Naive thymus-derived CD4-positive, alpha-beta T cell (primary cell): ENCODE measurements around the gene EMC10. TPM values are rescaled to one million over a fixed set of nuclear protein-coding genes. Genes with fewer than 3 reads are reported as not detected.
A peak's percentile ranks its signal among the peaks of the same experiment; 100 is the strongest.

Source experiments
- ATAC-seq: fragments of 150-1000 bp; cut with Tn5 transposase; 2 replicates; pipeline ENCODE4 v1.10.0; 2021; ENCODE audit warnings: mild to moderate bottlenecking, moderate library complexity
- CTCF ChIA-PET: fragments of 350-600 bp; sonication (Branson Sonifier 250); formaldehyde crosslinking; loops from one replicate; lab custom pipeline; 2021; ENCODE audit warnings: antibody characterized with exemption; lab: Charles Lee
- POLR2A ChIA-PET: fragments of 350-600 bp; sonication (Branson Sonifier 250); formaldehyde crosslinking; loops from one replicate; lab custom pipeline; 2021; ENCODE audit warnings: antibody characterized with exemption, inconsistent platforms; lab: Charles Lee
- DNase-seq, 9 donors: peaks; one replicate each; pipeline versions ENCODE4 v3.0.0 to v3.0.0-alpha.2; 2020 to 2022; ENCODE audit warnings: mixed read lengths in 1 of 9
- H3K27ac ChIP-seq: one replicate; pipeline ENCODE4 v1.7.0; 2013; ENCODE audit warnings: mild to moderate bottlenecking, low read depth, low read length, moderate library complexity
- H3K27me3 ChIP-seq, 2 donors: one replicate each; pipeline ENCODE4 v1.7.0; 2013; ENCODE audit warnings: low read length in 2 of 2, mild to moderate bottlenecking in 2 of 2, moderate library complexity in 2 of 2; ENCODE audit not compliant: control insufficient read depth in 2 of 2, insufficient read depth in 2 of 2
- H3K36me3 ChIP-seq, 3 experiments: 1 replicate in 2 of 3; 2 replicates in 1 of 3; pipeline ENCODE4 v1.7.0; 2013; ENCODE audit warnings: low read length in 3 of 3, mild to moderate bottlenecking in 3 of 3, moderate library complexity in 1 of 3; ENCODE audit not compliant: insufficient read depth in 3 of 3, control insufficient read depth in 2 of 3
- H3K4me1 ChIP-seq, 2 donors: one replicate each; pipeline ENCODE4 v1.7.0; 2013; ENCODE audit warnings: low read length in 2 of 2, mild to moderate bottlenecking in 2 of 2, moderate library complexity in 1 of 2; ENCODE audit not compliant: control insufficient read depth in 2 of 2, insufficient read depth in 2 of 2
- H3K4me3 ChIP-seq: 2 replicates; pipeline ENCODE4 v1.7.0; 2013; ENCODE audit warnings: mild to moderate bottlenecking, low read length
- H3K9me3 ChIP-seq, 3 experiments: 1 replicate in 2 of 3; 2 replicates in 1 of 3; pipeline ENCODE4 v1.7.0; 2013; ENCODE audit warnings: low read length in 3 of 3; ENCODE audit not compliant: control insufficient read depth in 2 of 3
- H3K27ac Mint-ChIP-seq, 9 donors: one replicate each; pipeline ENCODE4 v1.8.0; 2020 to 2022; ENCODE audit warnings: mixed read lengths in 9 of 9, mild to moderate bottlenecking in 8 of 9, moderate library complexity in 5 of 9, inconsistent platforms in 2 of 9
- H3K27me3 Mint-ChIP-seq, 5 donors: one replicate each; pipeline ENCODE4 v1.8.0; 2021 to 2022; ENCODE audit warnings: mixed read lengths in 5 of 5, mild to moderate bottlenecking in 1 of 5
- H3K36me3 Mint-ChIP-seq, 5 donors: one replicate each; pipeline ENCODE4 v1.8.0; 2020 to 2022; ENCODE audit warnings: mixed read lengths in 5 of 5, mild to moderate bottlenecking in 3 of 5, inconsistent platforms in 1 of 5
- H3K4me1 Mint-ChIP-seq, 7 donors: one replicate each; pipeline ENCODE4 v1.8.0; 2020 to 2022; ENCODE audit warnings: mixed read lengths in 7 of 7, mild to moderate bottlenecking in 3 of 7, inconsistent platforms in 1 of 7
- H3K4me3 Mint-ChIP-seq, 10 donors: one replicate each; pipeline ENCODE4 v1.8.0; 2020 to 2022; ENCODE audit warnings: mild to moderate bottlenecking in 10 of 10, mixed read lengths in 10 of 10, moderate library complexity in 6 of 10, inconsistent platforms in 2 of 10
- H3K9me3 Mint-ChIP-seq, 11 donors: one replicate each; pipeline ENCODE4 v1.8.0; 2020 to 2022; ENCODE audit warnings: mixed read lengths in 11 of 11, mild to moderate bottlenecking in 4 of 11, inconsistent platforms in 1 of 11, moderate library complexity in 1 of 11
- intact Hi-C, 2 donors: fragments of 100-400 bp; cut with micrococcal nuclease; formaldehyde crosslinking; loops; one replicate each; pipeline ENCODE4 v1.15.1; 2023
- polyA plus RNA-seq, 2 donors: library from polyadenylated mRNA; unstranded; fragments of 300-500 nt; fragmentation: Illumina TruSeq; gene quantifications; one replicate each; pipeline ENCODE4 v1.2.3, GENCODE V29; 2021
- total RNA-seq, 6 experiments: library from RNA in 5 of 6; stranded (reverse) in 5 of 6; gene quantifications; 1 replicate in 5 of 6; 2 replicates in 1 of 6; pipeline ENCODE4 v1.2.3 and lab custom pipeline; 2021 to 2026

The EMC10 gene
- total and polyA plus RNA-seq, 7 experiments from 2014 or later, result 8.7 to 95.2 (median 82.9) TPM

DNA sequence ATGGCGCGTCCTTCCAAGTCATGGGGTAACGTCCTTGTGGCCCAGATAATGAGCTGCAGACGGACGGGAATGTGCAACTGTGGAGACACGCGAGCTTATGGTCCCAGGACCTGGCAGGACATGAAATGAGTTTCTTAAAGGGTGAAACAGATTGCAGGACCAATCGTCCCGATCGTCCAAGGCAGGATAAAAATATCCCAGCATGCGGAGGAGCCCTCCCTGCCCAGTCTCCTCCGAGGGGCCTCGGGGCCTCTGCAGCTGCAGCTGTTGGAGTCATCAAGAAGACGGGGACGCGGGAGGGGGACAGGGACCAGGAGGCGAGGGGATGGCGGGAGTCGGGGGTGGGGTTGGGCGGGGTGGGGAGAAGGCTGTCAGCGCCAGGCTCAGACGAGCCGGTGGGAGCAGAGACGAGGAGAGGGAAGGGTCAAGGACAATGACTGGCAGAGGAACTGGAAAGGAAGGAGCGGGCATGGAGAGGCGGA, 14.7 kb downstream of the EMC10 start:
- H3K27me3 Mint-ChIP-seq, result peaks cover 0 to 8% (median 0%) of the 10 kb centered on the region in 5 donors
- Histone ChIP-seq H3K27ac (no peak overlapping the region), H3K27me3 (no peaks in the 10 kb centered on the region), H3K4me1 (peaks cover 0 to 13% of the 10 kb centered on the region in 2 donors), H3K4me3 (no peak overlapping the region), H3K9me3 (no peaks in the 10 kb centered on the region), H3K36me3 (no peaks in the 10 kb centered on the region)
- H3K4me1 Mint-ChIP-seq, result peaks cover 12 to 41% (median 33%) of the 10 kb centered on the region in 7 donors
- CTCF ChIA-PET, result no interaction called here
- ATAC-seq (no peak), DNase-seq (no peak)
- peak overlapping the region in 4 of 9 donors; percentile 20 to 84 (median 37) for H3K27ac Mint-ChIP-seq
- H3K4me3 Mint-ChIP-seq, result peak overlapping the region in 4 of 10 donors; percentile 23 to 87 (median 50)
- intact Hi-C loops, result no loop called here
- H3K36me3 Mint-ChIP-seq, result peaks cover 0 to 16% (median 8%) of the 10 kb centered on the region in 5 donors
- H3K9me3 Mint-ChIP-seq, result peaks cover 0 to 1% (median 0%) of the 10 kb centered on the region in 11 donors
- POLR2A ChIA-PET, result no interaction called here

DNA sequence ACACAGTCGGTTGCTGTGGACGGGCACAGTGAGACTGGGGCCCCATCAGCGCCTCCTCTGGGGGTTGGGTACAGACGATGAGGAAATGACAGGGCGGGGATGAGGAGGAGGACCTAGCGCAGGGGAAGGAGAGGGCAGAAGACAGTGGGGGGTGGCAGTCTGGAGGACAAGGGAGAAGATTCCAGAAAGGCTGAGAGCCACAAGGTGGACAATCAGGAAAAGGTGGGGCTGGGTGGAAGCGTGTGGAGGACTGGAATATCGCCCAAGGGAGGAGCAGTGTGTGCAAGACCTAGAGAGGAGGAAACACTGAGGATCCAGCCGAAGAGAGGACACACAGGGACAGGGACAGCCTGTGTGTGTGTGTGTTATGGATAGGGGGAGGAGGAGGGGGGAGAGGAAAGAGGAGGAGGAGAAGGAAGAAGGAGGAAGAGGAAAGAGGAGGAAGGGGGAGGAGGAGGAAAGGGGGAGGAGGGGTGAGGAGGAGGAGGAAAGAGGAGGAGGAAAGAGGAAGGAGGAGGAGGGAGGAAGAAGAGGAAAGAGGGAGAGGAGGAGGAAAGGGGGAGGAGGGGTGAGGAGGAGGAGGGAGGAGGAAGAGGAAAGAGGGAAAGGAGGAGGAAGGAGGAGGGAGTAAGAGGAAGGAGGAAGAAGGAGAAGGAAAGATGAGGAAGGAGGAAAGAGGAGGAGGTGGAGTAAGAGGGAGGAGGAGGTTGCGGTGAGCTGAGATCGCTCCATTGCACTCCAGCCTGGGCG, 16.2 kb downstream of the EMC10 start:
- intact Hi-C loops, result loop anchor here in 1 of 2 donors (1.0 kb wide), 1 partner anchor 31 kb away; no protein-coding TSS in a partner anchor
- POLR2A ChIA-PET, result no interaction called here
- Mint-ChIP-seq H3K9me3 (peaks cover 0 to 1% (median 0%) of the 10 kb centered on the region in 11 donors), H3K27me3 (peaks cover 0 to 8% (median 0%) of the 10 kb centered on the region in 5 donors), H3K4me3 (peak overlapping the region; percentile 27 to 87 (median 58)), H3K27ac (peak overlapping the region in 6 of 9 donors; percentile 16 to 84 (median 61)), H3K4me1 (peaks cover 12 to 36% (median 33%) of the 10 kb centered on the region in 7 donors), H3K36me3 (peaks cover 0 to 16% (median 4%) of the 10 kb centered on the region in 5 donors)
- no peak overlapping the region for H3K27ac ChIP-seq
- CTCF ChIA-PET, result no interaction called here
- no peaks in the 10 kb centered on the region for H3K27me3 ChIP-seq
- ATAC-seq, result peak; percentile 89
- peak in 2 of 9 donors; percentile 30 to 40 for DNase-seq
- H3K4me1 ChIP-seq, result peaks cover 0 to 13% of the 10 kb centered on the region in 2 donors
- no peak overlapping the region for H3K4me3 ChIP-seq
- no peaks in the 10 kb centered on the region for H3K9me3 ChIP-seq
- H3K36me3 ChIP-seq, result no peaks in the 10 kb centered on the region

DNA sequence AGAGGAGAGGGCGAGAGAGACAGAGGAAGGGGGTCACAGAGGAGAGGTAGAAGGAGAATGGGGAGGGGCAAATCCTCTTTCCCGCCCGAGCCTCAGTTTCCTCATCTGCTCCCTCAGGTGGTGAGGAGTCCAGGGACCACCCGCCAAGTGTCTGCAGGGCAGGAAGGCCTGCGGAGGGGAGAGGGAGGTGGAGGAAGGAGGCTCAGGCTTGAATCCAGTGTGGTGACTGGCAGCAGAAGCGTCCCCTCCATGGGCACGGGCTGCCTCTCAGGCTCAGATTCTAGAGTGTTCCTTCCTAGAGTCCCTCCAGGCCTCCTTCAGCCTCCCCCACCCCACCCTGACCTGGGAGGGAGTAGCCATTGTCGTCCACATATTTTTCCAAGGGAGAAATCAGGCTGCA, 16.9 kb downstream of the EMC10 start:
- H3K27me3 Mint-ChIP-seq, result peaks cover 0 to 8% (median 0%) of the 10 kb centered on the region in 5 donors
- peaks cover 0 to 16% (median 2%) of the 10 kb centered on the region in 5 donors for H3K36me3 Mint-ChIP-seq
- peaks cover 12 to 33% (median 31%) of the 10 kb centered on the region in 7 donors for H3K4me1 Mint-ChIP-seq
- ATAC-seq (no peak), DNase-seq (no peak)
- H3K27ac ChIP-seq, result no peak overlapping the region
- H3K4me3 ChIP-seq, result no peak overlapping the region
- intact Hi-C loops, result no loop called here
- H3K27me3 ChIP-seq, result no peaks in the 10 kb centered on the region
- H3K4me1 ChIP-seq, result peaks cover 0 to 13% of the 10 kb centered on the region in 2 donors
- no peak overlapping the region for H3K27ac Mint-ChIP-seq
- H3K9me3 ChIP-seq, result no peaks in the 10 kb centered on the region
- peaks cover 0 to 1% (median 0%) of the 10 kb centered on the region in 11 donors for H3K9me3 Mint-ChIP-seq
- ChIA-PET CTCF (no interaction called here), POLR2A (no interaction called here)
- H3K36me3 ChIP-seq, result no peaks in the 10 kb centered on the region
- no peak overlapping the region for H3K4me3 Mint-ChIP-seq

DNA sequence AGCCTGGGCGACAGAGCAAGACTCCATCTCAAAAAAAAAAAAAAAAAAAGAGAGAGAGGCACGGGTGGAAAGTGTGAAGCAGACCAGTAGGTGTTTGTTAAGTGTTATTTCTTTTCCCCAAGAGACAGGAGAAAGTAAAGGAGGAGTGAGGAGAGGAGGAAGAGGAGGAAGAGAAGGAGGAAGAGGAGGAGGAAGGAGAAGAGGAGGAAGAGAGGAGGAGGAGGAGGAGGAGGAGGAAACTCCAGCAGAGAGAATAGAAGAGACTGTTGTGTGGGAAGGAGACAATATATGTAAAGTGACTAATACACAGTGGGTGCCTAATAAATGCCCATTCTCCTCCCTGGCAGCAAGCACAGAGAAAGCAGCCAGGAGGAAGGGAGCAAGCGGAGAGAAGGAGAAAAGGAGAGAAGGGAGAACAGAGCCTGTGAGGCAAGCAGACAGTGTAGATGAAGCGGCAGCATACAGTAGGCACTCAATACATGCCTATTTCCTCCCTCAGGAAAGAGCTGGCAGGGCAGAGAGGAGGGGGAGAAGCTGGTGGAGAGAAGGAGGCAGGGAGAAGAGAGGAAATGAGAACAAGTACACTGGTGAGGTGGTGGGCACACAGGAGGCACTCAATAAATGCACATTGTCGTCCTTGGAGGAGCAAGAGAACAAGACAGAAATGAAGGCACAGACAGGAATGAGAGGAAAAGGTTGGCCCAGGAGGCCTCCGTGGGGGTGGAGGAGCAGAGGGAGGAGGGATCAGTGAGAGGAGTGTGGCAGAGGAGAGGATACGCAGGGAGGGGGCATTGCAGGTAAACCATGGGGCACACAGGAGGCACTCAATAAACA, 18.1 kb downstream of the EMC10 start:
- Histone ChIP-seq H3K36me3 (no peaks in the 10 kb centered on the region), H3K4me1 (peaks cover 0 to 13% of the 10 kb centered on the region in 2 donors), H3K4me3 (no peak overlapping the region), H3K27me3 (no peaks in the 10 kb centered on the region), H3K9me3 (no peaks in the 10 kb centered on the region), H3K27ac (no peak overlapping the region)
- ATAC-seq (no peak), DNase-seq (no peak)
- no peak overlapping the region for H3K4me3 Mint-ChIP-seq
- ChIA-PET POLR2A (no interaction called here), CTCF (interaction anchor here (0.8 kb wide), 1 partner anchor 125 kb away, joined by 3 read pairs; no protein-coding TSS in a partner anchor)
- H3K9me3 Mint-ChIP-seq, result peaks cover 0 to 1% (median 0%) of the 10 kb centered on the region in 11 donors
- peaks cover 0 to 13% (median 2%) of the 10 kb centered on the region in 5 donors for H3K36me3 Mint-ChIP-seq
- peak overlapping the region in 2 of 9 donors; percentile 26 to 55 for H3K27ac Mint-ChIP-seq
- peaks cover 0 to 8% (median 0%) of the 10 kb centered on the region in 5 donors for H3K27me3 Mint-ChIP-seq
- peaks cover 12 to 24% (median 24%) of the 10 kb centered on the region in 7 donors for H3K4me1 Mint-ChIP-seq
- intact Hi-C loops, result no loop called here

DNA sequence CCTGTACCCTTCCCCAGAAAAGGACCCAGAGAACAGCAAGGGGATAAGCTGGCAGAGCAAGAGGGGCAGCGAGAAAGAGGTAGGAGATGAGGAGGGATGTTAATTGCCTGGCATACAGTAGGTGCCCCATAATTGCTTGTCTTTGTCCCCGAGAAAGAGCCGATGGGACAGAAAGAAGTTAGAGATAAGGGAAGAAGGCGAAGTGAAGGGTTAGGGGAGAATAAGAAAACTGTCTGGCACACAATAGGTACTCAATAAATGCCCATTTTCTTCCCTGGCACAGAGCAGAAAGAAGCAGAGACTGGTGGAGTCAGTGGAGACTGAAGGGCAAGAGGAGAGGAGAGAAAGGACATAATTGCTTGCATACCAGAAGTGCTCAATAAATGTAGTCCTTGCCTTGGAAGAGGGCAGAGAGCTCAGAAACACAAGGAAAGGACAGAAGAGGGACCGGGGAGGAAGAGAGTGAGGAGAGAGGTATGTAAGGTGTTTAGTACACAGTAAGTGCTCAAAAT, 18.8 kb downstream of the EMC10 start:
- ChIA-PET POLR2A (no interaction called here), CTCF (interaction anchor here (0.8 kb wide), 1 partner anchor 126 kb away, joined by 3 read pairs; no protein-coding TSS in a partner anchor)
- ATAC-seq (no peak), DNase-seq (no peak)
- Histone ChIP-seq H3K27ac (no peak overlapping the region), H3K27me3 (no peaks in the 10 kb centered on the region), H3K4me3 (no peak overlapping the region), H3K4me1 (peaks cover 0 to 13% of the 10 kb centered on the region in 2 donors), H3K9me3 (no peaks in the 10 kb centered on the region), H3K36me3 (no peaks in the 10 kb centered on the region)
- Mint-ChIP-seq H3K36me3 (peaks cover 0 to 13% (median 2%) of the 10 kb centered on the region in 5 donors), H3K27me3 (peaks cover 0 to 8% (median 0%) of the 10 kb centered on the region in 5 donors), H3K4me3 (no peak overlapping the region), H3K4me1 (peaks cover 12 to 24% (median 22%) of the 10 kb centered on the region in 7 donors), H3K9me3 (peaks cover 0 to 1% (median 0%) of the 10 kb centered on the region in 11 donors), H3K27ac (peak overlapping the region in 4 of 9 donors; percentile 2 to 75 (median 62))
- intact Hi-C loops, result no loop called here
